Activated CD4-positive, alpha-beta T cell treated with anti-CD3 and anti-CD28 coated beads, Interleukin-2, amount 50 U/mL, for 4 hours (primary cell): Measurements from ENCODE around the gene EXOC3L4.
"Not testable (repeated sequence)": the region's sequence is repeated elsewhere in the genome, so short reads cannot be mapped to it uniquely, and the experiment has no call there.

ENCODE experiments used
- DNase-seq, 2 experiments: peaks; one replicate each; pipeline ENCODE4 v3.0.0-alpha.2; 2020

EXOC3L4 gene

DNA sequence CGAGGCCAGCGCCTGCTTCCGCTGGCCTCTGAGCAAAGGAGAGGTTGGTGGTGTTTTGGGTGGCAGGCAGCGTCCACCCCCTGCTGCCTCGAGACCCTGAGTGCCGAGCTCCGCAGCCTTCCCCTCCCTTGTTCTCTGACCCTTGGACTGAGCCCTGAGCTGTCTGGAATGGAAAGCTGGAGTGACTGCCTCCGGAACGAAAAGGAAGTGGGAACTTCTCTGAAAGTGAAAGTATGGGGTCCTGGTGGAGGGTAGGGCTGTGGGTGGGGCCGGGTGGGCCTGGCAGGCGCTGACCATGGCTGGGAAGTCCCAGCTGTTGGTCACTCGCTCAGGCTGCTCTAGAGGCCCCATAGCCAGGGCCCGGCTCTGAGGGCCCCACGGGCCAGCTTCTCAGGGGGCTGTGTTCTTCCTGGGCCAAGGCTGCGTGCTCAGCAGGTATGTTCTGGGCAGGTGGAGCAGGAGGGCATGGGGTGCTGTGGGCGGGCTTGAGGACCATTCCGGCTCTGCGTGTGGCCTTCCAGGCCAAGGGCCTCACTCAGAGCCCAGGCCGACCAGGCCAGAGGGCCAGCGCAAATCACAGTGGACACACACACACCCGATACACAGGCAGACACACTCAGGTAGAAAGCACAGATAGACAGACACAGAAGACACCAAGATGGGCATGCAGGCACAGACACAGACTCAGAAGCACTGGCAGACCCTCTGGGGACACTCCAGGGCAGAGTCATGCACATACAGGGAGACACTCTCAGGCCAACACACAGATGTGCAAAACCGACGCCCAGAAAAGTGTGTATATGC lies at the start of gene EXOC3L4:
EXOC3L4 (plus strand) TSS at position 320 of the 804 bp plus-strand sequence. CDS start 5,495 bp downstream, outside the sequence.
- no peak for DNase-seq

- DNase-seq = no peak
Observed at GRCh38 chr14:103045371-103045869, 49.1 kb upstream of the EXOC3L4 start.

DNA sequence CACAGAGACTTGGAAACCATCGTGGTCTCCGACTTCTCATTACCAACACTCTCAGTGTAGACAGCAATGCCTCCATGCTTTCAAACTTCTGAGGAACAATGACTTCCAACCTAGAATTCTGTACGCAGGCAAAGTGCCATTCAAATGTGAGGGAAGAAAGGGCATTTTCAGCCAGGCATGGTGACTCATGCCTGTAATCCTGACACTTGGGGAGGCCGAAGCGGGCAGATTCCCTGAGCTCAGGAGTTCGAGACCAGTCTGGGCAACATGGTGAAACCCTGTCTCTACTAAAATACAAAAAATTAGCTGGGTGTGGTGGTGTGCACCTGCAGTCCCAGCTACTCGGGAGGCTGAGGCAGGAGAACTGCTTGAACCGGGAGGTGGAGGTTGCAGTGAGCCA lies 47.1 kb upstream of the EXOC3L4 start:
- DNase-seq = not testable (repeated sequence)

GRCh38 chr14:103050935-103051334 lies 43.6 kb upstream of the EXOC3L4 start:
- no peak for DNase-seq

DNA sequence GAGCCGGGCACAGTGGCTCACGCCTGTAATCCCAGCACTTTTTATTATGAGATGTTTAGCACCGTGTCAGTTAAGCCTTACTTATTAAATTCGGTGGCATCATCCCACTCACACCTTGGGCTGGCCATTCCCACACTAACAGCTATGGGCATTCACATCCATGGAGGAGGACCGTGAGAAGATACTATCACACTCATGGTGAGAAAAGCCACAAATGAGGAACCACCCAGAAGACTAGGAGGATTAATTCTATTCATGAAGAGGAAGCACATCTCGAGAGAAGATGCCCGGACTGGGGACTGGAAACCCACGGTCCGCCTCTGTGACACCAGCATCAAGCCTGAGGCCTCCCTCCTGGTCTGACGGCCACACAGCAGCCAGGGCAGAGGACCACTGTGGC lies 42.1 kb upstream of the EXOC3L4 start:
- DNase-seq = no peak

DNA sequence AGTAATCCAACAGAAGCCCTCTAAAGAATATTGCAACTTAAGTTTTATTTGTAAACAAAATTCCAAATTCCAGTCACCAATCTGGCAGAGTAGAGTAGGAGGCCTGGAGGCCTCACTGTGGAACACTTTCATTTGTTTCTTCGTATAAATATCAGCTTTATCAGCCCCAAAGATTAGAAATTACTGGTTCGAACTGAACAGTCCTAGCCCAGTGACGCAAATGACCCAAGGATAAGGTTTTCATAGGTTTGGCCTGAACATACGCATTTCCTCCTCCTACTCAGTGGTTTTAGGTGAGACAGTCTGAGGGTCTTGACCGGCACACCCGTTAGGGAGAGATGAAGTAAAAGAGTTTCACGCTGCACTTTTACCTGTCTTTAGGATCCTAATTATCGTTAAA lies 38.8 kb upstream of the EXOC3L4 start:
- no peak for DNase-seq

DNA sequence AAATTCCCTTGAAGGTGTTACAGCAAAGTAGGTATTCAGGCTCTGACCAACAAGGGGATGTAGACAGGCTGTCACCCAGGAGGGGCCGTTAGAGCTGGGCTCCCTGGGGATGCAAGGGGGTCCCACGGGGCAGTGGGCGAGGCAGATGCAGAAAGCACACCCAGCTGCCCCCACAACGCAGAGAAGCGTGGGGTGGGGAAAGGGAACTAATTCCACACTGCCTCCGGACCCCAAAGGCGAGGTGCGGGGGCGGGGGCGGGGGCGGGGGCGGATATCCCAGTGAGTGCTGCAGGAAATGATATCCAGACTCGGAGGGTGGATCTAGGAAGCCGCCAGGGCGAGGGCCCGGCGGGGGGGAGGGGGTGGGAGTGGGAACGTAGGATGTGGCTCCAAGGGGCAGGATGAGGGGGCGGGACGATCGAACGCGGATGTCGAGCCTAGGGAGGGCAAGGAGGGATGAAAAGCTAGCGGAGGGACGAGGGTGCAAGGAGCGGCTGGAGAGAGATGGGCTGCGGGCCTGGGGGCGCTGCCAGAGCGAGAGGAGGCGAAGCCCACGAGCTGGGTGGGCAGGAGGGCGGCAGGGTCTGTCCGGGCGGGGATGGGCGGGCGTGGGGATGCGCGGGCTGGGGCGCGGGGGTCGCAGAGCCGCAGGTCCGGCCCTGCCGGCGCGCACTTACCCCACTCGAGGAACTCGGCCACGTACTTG lies 38.0 kb upstream of the EXOC3L4 start:
- no peak for DNase-seq

- DNase-seq = no peak
Observed at GRCh38 chr14:103057028-103057371, 37.5 kb upstream of the EXOC3L4 start.

DNA sequence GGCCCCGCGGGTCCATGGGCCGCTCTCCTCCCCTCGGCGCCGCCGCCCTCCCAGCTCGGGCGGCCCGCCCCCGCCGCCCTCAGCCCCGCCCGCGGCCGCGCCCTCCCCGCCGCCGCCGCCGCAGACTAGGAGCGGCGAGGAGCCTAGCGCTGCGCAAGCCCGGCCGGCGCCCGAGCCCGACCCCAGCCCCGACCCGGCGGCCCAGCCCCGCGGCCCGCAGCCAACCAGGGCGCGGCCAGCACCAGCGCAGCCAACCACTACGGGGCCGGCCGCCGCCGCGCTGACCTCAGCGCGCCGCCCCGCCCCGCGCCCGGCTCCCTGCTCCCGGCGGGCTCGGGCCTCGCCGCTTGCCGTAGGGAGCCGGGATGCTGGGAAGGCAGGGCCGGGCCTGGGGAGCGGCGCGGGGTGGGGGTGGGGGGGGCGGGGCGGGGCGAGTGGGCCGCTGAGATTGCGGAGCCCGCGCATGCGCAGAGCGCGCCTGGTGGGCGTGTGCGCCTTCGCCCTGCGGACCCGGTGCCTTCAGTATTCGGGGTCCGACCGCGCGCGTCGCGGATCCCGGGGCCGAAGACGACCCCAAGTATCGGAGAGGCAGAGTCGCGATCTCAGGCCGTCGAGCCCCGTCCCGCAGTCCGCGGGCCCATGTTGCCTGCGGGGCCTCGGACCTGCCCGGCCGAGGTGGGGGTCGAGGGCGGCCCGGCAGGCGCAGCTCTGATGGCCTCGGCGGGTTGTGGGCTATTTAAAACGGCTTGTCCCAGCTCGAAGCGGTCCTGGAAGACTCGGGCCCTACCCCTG lies 37.0 kb upstream of the EXOC3L4 start, which contains the start of gene CDC42BPB:
CDC42BPB (minus strand) TSS at position 178 of the 792 bp plus-strand sequence. CDS start 376 bp downstream, outside the sequence.
- peak; percentile 39 to 43 for DNase-seq

- DNase-seq = no peak
Observed at GRCh38 chr14:103058164-103059055, 36.1 kb upstream of the EXOC3L4 start.

DNA sequence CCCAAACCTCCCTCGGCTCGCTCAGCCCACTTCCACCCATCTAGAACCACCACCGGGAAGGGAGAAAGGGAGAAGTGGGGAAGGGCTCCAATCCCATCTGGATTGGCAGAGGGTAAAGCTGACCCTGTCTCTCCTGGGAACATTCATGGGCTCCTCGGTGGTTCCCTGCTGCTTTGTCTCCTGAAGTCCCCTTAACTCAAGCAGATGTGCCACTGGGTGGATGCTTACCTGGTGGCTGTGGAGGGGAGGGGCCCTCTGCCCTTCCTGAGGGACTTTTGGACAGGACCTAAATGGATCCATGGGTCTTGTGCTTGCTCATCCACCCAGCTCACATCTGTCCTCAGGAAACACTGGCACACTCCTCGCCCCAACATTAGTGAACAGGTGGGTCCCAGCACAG lies 35.0 kb upstream of the EXOC3L4 start:
- DNase-seq = no peak

DNA sequence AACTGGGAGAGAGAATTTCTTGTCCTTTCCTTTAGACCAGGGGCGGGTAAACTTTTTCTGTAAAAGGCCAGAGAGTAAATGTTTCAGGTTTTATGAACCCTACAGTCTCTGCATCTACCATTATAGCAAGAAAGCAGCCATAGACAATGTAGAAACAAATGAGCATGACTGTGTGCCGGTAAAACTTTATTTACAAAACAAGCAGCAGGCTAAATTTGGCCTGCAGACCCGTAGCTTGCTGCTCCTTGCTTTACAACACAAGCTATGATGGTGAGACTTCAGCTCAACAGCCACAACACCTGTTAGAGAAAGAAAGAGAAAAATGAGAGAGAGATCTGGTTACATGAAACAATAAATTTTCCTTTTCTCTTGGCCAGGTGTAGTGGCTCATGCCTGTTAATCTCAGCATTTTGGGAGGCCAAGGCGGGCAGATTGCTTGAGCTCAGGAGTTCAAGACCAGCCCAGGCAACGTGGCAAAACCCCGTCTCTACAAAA lies 33.0 kb upstream of the EXOC3L4 start:
- DNase-seq = no peak

GRCh38 chr14:103064436-103064835 lies 30.1 kb upstream of the EXOC3L4 start:
- DNase-seq = no peak

DNA sequence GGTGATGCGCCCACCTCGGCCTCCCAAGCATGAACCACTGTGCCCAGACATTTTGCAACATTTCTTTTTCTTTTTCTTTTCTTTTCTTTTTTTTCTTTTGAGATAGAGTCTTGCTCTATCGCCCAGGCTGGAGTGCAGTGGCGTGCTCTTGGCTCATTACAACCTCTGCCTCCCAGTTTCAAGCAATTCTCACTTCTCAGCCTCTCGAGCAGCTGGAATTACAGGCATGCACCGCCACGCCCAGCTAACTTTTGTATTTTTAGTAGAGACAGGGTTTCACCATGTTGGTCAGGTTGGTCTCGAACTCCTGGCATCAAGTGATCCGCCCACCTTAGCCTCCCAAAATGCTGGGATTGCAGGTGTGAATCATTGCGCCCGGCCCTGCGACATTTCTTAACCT lies 29.5 kb upstream of the EXOC3L4 start:
- no peak for DNase-seq

DNA sequence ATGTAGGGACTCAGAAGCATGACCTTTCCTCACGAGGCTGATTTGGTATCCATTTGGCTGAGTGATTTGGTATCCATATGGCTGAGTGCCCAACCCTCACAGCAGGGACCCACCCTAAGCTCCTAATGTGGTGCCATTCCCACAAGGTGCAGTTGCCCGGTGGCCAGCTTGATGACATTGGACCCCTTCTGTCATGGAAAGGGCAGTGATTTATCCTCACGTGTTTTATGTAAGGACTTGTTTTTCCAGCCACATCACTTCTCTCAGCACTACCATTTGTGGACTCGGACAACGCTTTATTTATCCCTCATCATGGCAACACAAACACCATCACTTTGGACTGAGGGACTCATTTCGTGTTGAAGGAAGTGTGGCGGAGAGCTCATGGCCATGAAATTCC lies 28.7 kb upstream of the EXOC3L4 start:
- no peak for DNase-seq

GRCh38 chr14:103066399-103066798 lies 28.1 kb upstream of the EXOC3L4 start:
- no peak for DNase-seq

DNA sequence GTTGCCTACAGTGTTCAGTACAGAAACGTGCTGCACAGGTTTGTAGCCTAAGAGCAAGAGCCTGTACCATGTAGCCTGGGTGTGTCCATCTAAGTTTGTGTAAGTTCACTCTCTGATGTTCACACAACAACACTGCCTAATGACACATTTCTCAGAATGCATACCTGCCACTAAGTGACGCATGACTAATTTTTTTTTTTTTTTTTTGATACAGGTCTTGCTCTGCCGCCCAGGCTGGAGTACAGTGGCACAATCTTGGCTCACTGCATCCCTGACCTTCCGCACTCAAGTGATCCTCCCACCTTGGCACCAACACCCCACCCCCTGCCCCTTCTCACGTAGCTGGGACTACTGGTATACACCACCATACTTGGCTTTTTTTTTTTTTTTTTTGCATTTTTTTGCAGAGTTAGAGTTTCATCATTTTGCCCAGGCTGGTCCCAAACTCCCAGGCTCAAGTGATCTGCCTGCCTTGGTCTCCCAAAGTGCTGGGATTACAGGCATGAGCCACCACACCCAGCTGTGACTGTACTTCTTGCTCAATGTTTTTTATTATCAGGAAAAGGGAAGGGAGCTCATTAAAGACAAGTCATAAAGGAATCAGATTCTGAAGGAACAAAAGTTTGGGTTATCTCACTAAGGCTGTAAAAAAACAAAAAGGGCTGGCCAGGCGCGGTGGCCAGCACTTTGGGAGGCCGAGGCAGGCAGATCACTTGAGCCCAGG lies 27.1 kb upstream of the EXOC3L4 start:
- DNase-seq = no peak

GRCh38 chr14:103068351-103069073 lies 26.0 kb upstream of the EXOC3L4 start:
- no peak for DNase-seq

DNA sequence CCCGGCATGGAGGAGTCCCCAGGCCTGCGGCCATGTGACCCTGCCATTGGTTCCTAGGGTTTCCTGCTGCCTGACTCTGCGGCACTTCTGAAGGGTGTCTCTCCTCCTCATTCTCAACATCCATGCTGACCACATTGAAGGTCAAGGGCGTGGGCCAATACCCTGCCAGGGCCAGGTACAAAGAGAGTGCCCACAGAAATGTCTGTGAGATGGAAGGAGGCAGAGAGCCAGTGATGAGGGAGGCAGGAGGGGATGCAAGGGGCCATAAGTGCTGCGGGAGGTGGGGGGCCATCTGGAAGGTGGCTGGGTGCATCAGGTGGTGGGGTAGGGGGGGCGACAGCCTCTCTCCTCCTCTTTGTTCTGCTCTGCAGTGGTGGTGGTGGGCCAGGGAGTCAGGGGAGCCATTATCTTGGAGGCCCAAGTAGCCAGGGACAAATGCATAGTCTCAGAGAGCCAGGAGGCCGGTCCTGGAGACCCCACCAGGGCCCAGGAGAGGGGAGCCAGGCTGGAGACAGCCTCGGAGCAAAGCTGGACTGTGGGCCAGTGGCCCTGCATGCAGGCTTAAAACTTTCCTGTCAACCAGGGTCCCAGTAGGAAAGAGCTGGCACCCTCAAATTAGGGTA lies 24.2 kb upstream of the EXOC3L4 start:
- no peak for DNase-seq

DNA sequence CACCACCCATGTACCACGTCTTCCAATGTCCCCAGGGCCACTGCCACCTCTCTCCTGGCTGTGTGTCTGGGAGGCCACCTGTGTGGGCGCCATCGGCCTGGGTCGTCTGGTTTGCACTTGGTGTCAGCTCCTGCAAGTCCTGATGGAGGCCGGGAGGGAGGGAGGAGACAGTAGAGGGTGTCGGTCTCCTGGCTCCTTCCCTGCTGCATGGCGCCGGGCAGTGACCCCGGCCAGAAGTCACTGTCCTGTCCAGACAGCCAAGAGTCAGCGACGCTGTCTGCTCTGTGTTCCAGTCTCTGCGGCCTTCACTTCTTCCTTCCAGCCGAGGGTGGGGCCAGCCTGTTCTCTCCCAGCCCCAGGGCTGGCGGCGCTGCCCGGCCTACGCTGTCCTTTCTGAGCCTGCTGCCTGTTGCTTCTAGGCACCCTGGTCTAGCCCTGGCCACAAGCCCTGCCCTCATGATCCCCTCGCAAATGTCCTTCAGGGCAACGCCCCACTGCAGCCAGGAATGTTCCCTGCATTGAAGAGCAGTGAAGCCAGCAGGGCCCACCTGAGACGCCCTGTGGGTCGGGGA lies 23.5 kb upstream of the EXOC3L4 start:
- DNase-seq = no peak
